Measurements from ENCODE around the gene CLCF1. TPM values are rescaled to one million over a fixed set of nuclear protein-coding genes. Genes with fewer than 3 reads are reported as not detected.

CLCF1 gene
- total RNA-seq, result 1.6 TPM

GRCh38 chr11:67372993-67373647 lies at the start of gene CLCF1:
TSS of gene CLCF1 (minus strand) at chr11:67373598. CDS start at chr11:67373539, 59 bp downstream.
- peak; percentile 34 for ATAC-seq

GRCh38 chr11:67422891-67423290 lies 49.5 kb upstream of the CLCF1 start:
- ATAC-seq, result peak; percentile 27

- ATAC-seq, result no peak
Measured at GRCh38 chr11:67421430-67422031, 48.1 kb upstream of the CLCF1 start.

GRCh38 chr11:67420646-67421429 lies 47.4 kb upstream of the CLCF1 start:
- peak; percentile 89 for ATAC-seq

- ATAC-seq, result no peak
Measured at GRCh38 chr11:67420147-67420645, 46.8 kb upstream of the CLCF1 start.

GRCh38 chr11:67419325-67420049 lies 46.1 kb upstream of the CLCF1 start:
- no peak for ATAC-seq

- no peak for ATAC-seq
Measured at GRCh38 chr11:67418476-67419281, 45.3 kb upstream of the CLCF1 start.

- no peak for ATAC-seq
Measured at GRCh38 chr11:67417425-67417824, 44.0 kb upstream of the CLCF1 start.

- no peak for ATAC-seq
Measured at GRCh38 chr11:67416416-67417335, 43.3 kb upstream of the CLCF1 start.

- no peak for ATAC-seq
Measured at GRCh38 chr11:67415501-67416304, 42.3 kb upstream of the CLCF1 start, which contains the start of gene CARNS1. TSS of gene CARNS1 (plus strand) at chr11:67415678. CDS start at chr11:67416200, 522 bp downstream.

- no peak for ATAC-seq
Measured at GRCh38 chr11:67413266-67413849, 40.0 kb upstream of the CLCF1 start.

GRCh38 chr11:67412495-67413179 lies 39.2 kb upstream of the CLCF1 start:
- no peak for ATAC-seq

- no peak for ATAC-seq
Measured at GRCh38 chr11:67411785-67412152, 38.4 kb upstream of the CLCF1 start.

GRCh38 chr11:67410984-67411784 lies 37.8 kb upstream of the CLCF1 start:
- no peak for ATAC-seq

GRCh38 chr11:67410369-67410831 lies 37.0 kb upstream of the CLCF1 start:
- no peak for ATAC-seq

GRCh38 chr11:67409781-67410368 lies 36.5 kb upstream of the CLCF1 start:
- ATAC-seq, result peak; percentile 4

GRCh38 chr11:67409261-67409666 lies 35.9 kb upstream of the CLCF1 start:
- peak; percentile 17 for ATAC-seq

All from esophagus mucosa (tissue), 1 donor.